Chondrocyte (in vitro differentiated cells): ENCODE data around the gene TMEM178B. TPM values are rescaled to one million over a fixed set of nuclear protein-coding genes. Genes with fewer than 3 reads are reported as not detected.
A peak's percentile ranks its signal among the peaks of the same experiment; 100 is the strongest.

Source experiments
- DNase-seq: peaks from one replicate; pipeline ENCODE4 v3.0.0; 2021; ENCODE audit warnings: mixed read lengths, low spot score
- H3K27ac Mint-ChIP-seq: one replicate; pipeline ENCODE4 v1.8.0; 2021; ENCODE audit warnings: mild to moderate bottlenecking, moderate library complexity, mixed read lengths; ENCODE audit not compliant: unreplicated experiment
- H3K27me3 Mint-ChIP-seq: 2 replicates; pipeline ENCODE4 v1.8.0; 2021; ENCODE audit warnings: low read depth, mixed read lengths
- H3K36me3 Mint-ChIP-seq: 2 replicates; pipeline ENCODE4 v1.8.0; 2021; ENCODE audit warnings: low read depth, mixed read lengths
- H3K4me1 Mint-ChIP-seq: 2 replicates; pipeline ENCODE4 v1.8.0; 2021; ENCODE audit warnings: low read depth, mild to moderate bottlenecking, mixed read lengths
- H3K4me3 Mint-ChIP-seq: one replicate; pipeline ENCODE4 v1.8.0; 2021; ENCODE audit warnings: mild to moderate bottlenecking, moderate library complexity, mixed read lengths; ENCODE audit not compliant: unreplicated experiment
- H3K9me3 Mint-ChIP-seq: 2 replicates; pipeline ENCODE4 v1.8.0; 2021; ENCODE audit warnings: low read depth, mixed read lengths
- CTCF ChIP-seq: fragments of 200-600 bp; sonication (generic); IDR thresholded peaks from 2 replicates; pipeline ENCODE4 v1.5.0; 2021; ENCODE audit warnings: antibody characterized with exemption, mild to moderate bottlenecking, moderate library complexity
- total RNA-seq: library from RNA; stranded (reverse); gene quantifications from 3 replicates; pipeline ENCODE4 v1.2.1, GENCODE V29; 2021

TMEM178B gene
- total RNA-seq, 1 donor from 2014 or later: 0.92 TPM

DNA sequence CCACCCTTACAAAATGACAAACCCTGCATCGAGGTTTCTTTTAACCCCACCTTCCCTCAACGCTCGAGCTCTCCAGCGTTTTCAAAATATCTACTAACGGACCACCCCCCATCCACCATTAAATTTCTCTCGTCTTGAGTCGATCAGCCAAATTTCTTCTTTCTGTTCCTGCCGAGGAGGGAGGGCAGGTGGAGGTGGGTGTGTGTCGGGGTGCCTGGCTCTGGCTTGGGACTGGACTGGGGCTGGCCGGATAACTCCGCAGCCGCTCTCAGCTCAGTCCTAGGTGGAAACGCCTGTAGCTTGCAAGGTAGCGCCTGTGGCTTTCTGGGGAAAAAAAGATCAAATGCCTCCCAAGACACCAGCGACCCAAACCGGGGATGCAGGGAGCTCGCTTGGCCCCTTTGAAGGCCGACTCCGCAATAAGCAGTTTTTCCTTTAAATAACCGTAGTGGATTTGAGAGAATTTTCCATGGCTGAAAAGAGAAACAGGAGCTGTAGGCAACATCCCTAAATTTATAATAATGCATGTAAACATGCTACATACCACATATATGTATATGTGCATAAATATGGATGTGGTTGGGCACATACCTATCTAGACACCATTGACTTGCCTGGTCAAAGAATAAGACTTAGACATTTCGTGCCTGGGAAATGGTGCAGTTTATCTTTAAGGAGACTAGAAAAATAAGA lies 1.9 kb upstream of the TMEM178B start:
- H3K36me3 Mint-ChIP-seq: no peaks in the 10 kb centered on the region
- H3K9me3 Mint-ChIP-seq: no peaks in the 10 kb centered on the region
- no peak overlapping the region for H3K27ac Mint-ChIP-seq
- no peak for DNase-seq
- TF ChIP-seq CTCF: no peak
- peaks cover 35% of the 10 kb centered on the region for H3K27me3 Mint-ChIP-seq
- H3K4me1 Mint-ChIP-seq: peaks cover 25% of the 10 kb centered on the region
- peak overlapping the region; percentile 78 for H3K4me3 Mint-ChIP-seq

- TF ChIP-seq CTCF: no peak
- no peaks in the 10 kb centered on the region for H3K36me3 Mint-ChIP-seq
- peaks cover 35% of the 10 kb centered on the region for H3K27me3 Mint-ChIP-seq
- peaks cover 25% of the 10 kb centered on the region for H3K4me1 Mint-ChIP-seq
- no peak for DNase-seq
- no peak overlapping the region for H3K27ac Mint-ChIP-seq
- H3K4me3 Mint-ChIP-seq: peak overlapping the region; percentile 78
- no peaks in the 10 kb centered on the region for H3K9me3 Mint-ChIP-seq
These were observed 1.2 kb upstream of the TMEM178B start for GRCh38 chr7:141072548-141073172.

DNA sequence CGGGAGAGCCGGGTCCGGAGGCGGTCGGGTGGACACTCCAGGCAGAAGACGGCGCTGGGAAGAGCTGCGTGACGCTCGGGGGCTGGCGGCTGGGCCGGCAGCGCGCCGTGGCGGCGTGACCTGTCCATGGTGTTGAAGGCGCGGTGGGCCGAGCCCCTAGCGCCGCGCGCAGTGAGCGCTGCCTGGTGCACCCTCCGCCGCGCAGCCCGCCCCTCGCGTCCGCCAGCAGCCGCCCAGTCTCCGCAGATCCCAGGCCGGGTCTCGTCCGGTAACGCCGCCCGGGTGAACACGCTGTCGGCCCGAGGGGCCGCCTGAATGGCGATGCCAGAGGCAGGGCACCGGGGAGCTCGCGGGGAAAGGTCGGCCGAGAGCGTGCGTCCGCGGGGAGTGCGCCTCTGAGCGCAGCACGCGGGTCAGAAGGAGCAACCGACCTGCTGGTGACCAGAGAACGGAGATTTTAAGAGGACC lies 657 bp upstream of the TMEM178B start:
- peaks cover 25% of the 10 kb centered on the region for H3K4me1 Mint-ChIP-seq
- peaks cover 35% of the 10 kb centered on the region for H3K27me3 Mint-ChIP-seq
- H3K27ac Mint-ChIP-seq: no peak overlapping the region

GRCh38 chr7:141074162-141074991 lies 513 bp downstream of the TMEM178B start:
- Mint-ChIP-seq H3K36me3 (no peaks in the 10 kb centered on the region), H3K9me3 (no peaks in the 10 kb centered on the region), H3K27me3 (peaks cover 32% of the 10 kb centered on the region), H3K4me1 (peaks cover 25% of the 10 kb centered on the region), H3K4me3 (peak overlapping the region; percentile 62), H3K27ac (no peak overlapping the region)
- DNase-seq: no peak
- TF ChIP-seq CTCF: no peak

More for the DNA sequence above, 657 bp upstream of the TMEM178B start:
- DNase-seq: no peak
- TF ChIP-seq CTCF: no peak
- H3K9me3 Mint-ChIP-seq: no peaks in the 10 kb centered on the region
- H3K4me3 Mint-ChIP-seq: peak overlapping the region; percentile 78
- no peaks in the 10 kb centered on the region for H3K36me3 Mint-ChIP-seq

DNA sequence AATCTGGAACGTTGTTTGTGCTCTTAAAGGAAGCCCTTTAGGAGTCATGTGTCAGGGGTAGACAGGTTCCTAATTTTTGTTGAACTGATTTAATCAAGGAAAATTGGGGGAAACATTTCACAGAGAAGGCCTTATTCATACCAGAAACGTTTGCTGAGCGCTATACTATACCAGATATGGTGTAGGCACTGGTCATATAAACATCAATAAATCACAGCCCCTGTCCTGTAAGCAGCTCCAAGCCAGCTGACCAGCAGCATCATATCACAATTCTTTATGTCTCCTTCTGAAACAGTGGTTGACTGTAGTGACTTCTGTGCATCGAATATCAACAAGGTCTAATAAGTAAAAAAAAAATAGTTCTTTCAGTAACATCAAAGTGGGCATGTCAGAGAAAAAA lies 1.1 kb downstream of the TMEM178B start:
- H3K4me3 Mint-ChIP-seq: peak overlapping the region; percentile 62
- no peaks in the 10 kb centered on the region for H3K9me3 Mint-ChIP-seq
- no peaks in the 10 kb centered on the region for H3K36me3 Mint-ChIP-seq
- H3K27ac Mint-ChIP-seq: no peak overlapping the region
- peaks cover 25% of the 10 kb centered on the region for H3K4me1 Mint-ChIP-seq
- no peak for TF ChIP-seq CTCF
- no peak for DNase-seq
- H3K27me3 Mint-ChIP-seq: peaks cover 26% of the 10 kb centered on the region
